Trophoblast cell (in vitro differentiated cells and primary cell): ENCODE data around the gene OLIG1.

Experiments
- DNase-seq, 2 donors: peaks; one replicate each; pipeline ENCODE4 v3.0.0-alpha.2; 2016
- H2AFZ ChIP-seq: 2 replicates; pipeline ENCODE4 v1.6.1; 2013; ENCODE audit warnings: low read length, moderate library complexity, mild to moderate bottlenecking; ENCODE audit not compliant: insufficient read depth, poor library complexity
- H2AK5ac ChIP-seq: 2 replicates; pipeline ENCODE4 v1.6.1; 2013; ENCODE audit warnings: mild to moderate bottlenecking, low read length
- H2BK120ac ChIP-seq: 2 replicates; pipeline ENCODE4 v1.6.1; 2013; ENCODE audit warnings: low read length, mild to moderate bottlenecking, moderate library complexity; ENCODE audit not compliant: insufficient read depth, poor library complexity
- H2BK12ac ChIP-seq: 2 replicates; pipeline ENCODE4 v1.6.1; 2013; ENCODE audit warnings: mild to moderate bottlenecking, low read length, moderate library complexity
- H2BK5ac ChIP-seq: 2 replicates; pipeline ENCODE4 v1.6.1; 2013; ENCODE audit warnings: low read length, low read depth, moderate library complexity, mild to moderate bottlenecking; ENCODE audit not compliant: poor library complexity
- H3K14ac ChIP-seq: 2 replicates; pipeline ENCODE4 v1.6.1; 2013; ENCODE audit warnings: mild to moderate bottlenecking, low read length
- H3K18ac ChIP-seq: 2 replicates; pipeline ENCODE4 v1.6.1; 2013; ENCODE audit warnings: mild to moderate bottlenecking, low read length
- H3K23ac ChIP-seq: 2 replicates; pipeline ENCODE4 v1.6.1; 2013; ENCODE audit warnings: low read length
- H3K27ac ChIP-seq: 2 replicates; pipeline ENCODE4 v1.5.1; 2013; ENCODE audit warnings: low read depth, mild to moderate bottlenecking, inconsistent platforms, low read length, moderate library complexity
- H3K27me3 ChIP-seq: 2 replicates; pipeline ENCODE4 v1.6.1; 2013; ENCODE audit warnings: inconsistent platforms, mild to moderate bottlenecking, low read length, moderate library complexity; ENCODE audit not compliant: insufficient read depth
- H3K36me3 ChIP-seq, 2 experiments: 1 replicate in 1 of 2; 2 replicates in 1 of 2; pipeline ENCODE4 v1.6.1; 2013; ENCODE audit warnings: low read length in 2 of 2, mild to moderate bottlenecking in 2 of 2, moderate library complexity in 1 of 2; ENCODE audit not compliant: insufficient read depth in 2 of 2, control insufficient read depth in 1 of 2
- H3K4ac ChIP-seq: 2 replicates; pipeline ENCODE4 v1.6.1; 2013; ENCODE audit warnings: low read depth, mild to moderate bottlenecking, low read length, moderate library complexity
- H3K4me1 ChIP-seq, 2 experiments: 1 replicate in 1 of 2; 2 replicates in 1 of 2; pipeline ENCODE4 v1.6.1; 2013; ENCODE audit warnings: low read length in 2 of 2, mild to moderate bottlenecking in 2 of 2, moderate library complexity in 1 of 2; ENCODE audit not compliant: insufficient read depth in 2 of 2, control insufficient read depth in 1 of 2
- H3K4me2 ChIP-seq: 2 replicates; pipeline ENCODE4 v1.6.1; 2013; ENCODE audit warnings: inconsistent platforms, mild to moderate bottlenecking, low read length, moderate library complexity
- H3K4me3 ChIP-seq: 2 replicates; pipeline ENCODE4 v1.5.1; 2013; ENCODE audit warnings: mild to moderate bottlenecking, low read depth, low read length, inconsistent platforms
- H3K79me1 ChIP-seq: one replicate; pipeline ENCODE4 v1.6.1; 2013; ENCODE audit warnings: low read length
- H3K79me2 ChIP-seq: 2 replicates; pipeline ENCODE4 v1.6.1; 2013; ENCODE audit warnings: low read length, mild to moderate bottlenecking; ENCODE audit not compliant: control insufficient read depth, insufficient read depth, poor library complexity
- H3K9ac ChIP-seq: 2 replicates; pipeline ENCODE4 v1.6.1; 2013; ENCODE audit warnings: mild to moderate bottlenecking, low read length
- H3K9me3 ChIP-seq: 2 replicates; pipeline ENCODE4 v1.6.1; 2013; ENCODE audit warnings: low read depth, mild to moderate bottlenecking, control low read depth, inconsistent platforms, low read length; ENCODE audit not compliant: insufficient read depth
- H4K12ac ChIP-seq: 2 replicates; pipeline ENCODE4 v1.6.1; 2013; ENCODE audit warnings: low read depth, mild to moderate bottlenecking, low read length, moderate library complexity
- H4K8ac ChIP-seq: 2 replicates; pipeline ENCODE4 v1.6.1; 2013; ENCODE audit warnings: low read depth, mild to moderate bottlenecking, low read length, moderate library complexity
- H4K91ac ChIP-seq: one replicate; pipeline ENCODE4 v1.6.1; 2013; ENCODE audit warnings: low read depth, mild to moderate bottlenecking, low read length, moderate library complexity
- WGBS: extraction: QIAGEN DNeasy Blood & Tissue Kit; methylation state at CpG from one replicate; pipeline ENCODE4 v1.1.7; 2013; ENCODE audit warnings: missing lambda C conversion rate; ENCODE audit not compliant: insufficient read length, insufficient coverage; ENCODE audit errors: extremely low coverage; 5-methylcytosine and 5-hydroxymethylcytosine counted together

OLIG1 gene

GRCh38 chr21:33042812-33043211, 27.1 kb upstream of the OLIG1 start:
- H3K14ac ChIP-seq: no peak overlapping the region
- H3K4me1 ChIP-seq: no peaks in the 10 kb centered on the region
- no peak for DNase-seq
- H3K4me3 ChIP-seq: no peak overlapping the region
- no peak overlapping the region for H3K4ac ChIP-seq
- no peak overlapping the region for H3K23ac ChIP-seq
- no peak overlapping the region for H3K4me2 ChIP-seq
- peaks cover 4% of the 10 kb centered on the region for H3K27me3 ChIP-seq
- H2AK5ac ChIP-seq: no peak overlapping the region
- no peak overlapping the region for H2BK5ac ChIP-seq
- no peaks in the 10 kb centered on the region for H3K79me1 ChIP-seq
- H3K36me3 ChIP-seq: no peaks in the 10 kb centered on the region
- H2AFZ ChIP-seq: no peak overlapping the region
- H3K18ac ChIP-seq: no peak overlapping the region
- no peak overlapping the region for H2BK120ac ChIP-seq
- H3K9ac ChIP-seq: no peak overlapping the region
- H4K91ac ChIP-seq: no peak overlapping the region
- WGBS: no CpG with 5 or more reads among the region's 4 CpGs
- no peak overlapping the region for H4K8ac ChIP-seq
- no peaks in the 10 kb centered on the region for H3K79me2 ChIP-seq
- H4K12ac ChIP-seq: no peak overlapping the region
- no peaks in the 10 kb centered on the region for H3K9me3 ChIP-seq
- no peak overlapping the region for H3K27ac ChIP-seq
- no peak overlapping the region for H2BK12ac ChIP-seq

GRCh38 chr21:33046455-33046854, 23.5 kb upstream of the OLIG1 start:
- Histone ChIP-seq H2BK120ac (no peak overlapping the region), H3K23ac (no peak overlapping the region), H3K9ac (no peak overlapping the region), H3K79me1 (no peaks in the 10 kb centered on the region), H3K4ac (no peak overlapping the region), H3K27me3 (peaks cover 3% of the 10 kb centered on the region), H2AFZ (no peak overlapping the region), H3K14ac (no peak overlapping the region), H3K9me3 (no peaks in the 10 kb centered on the region), H3K4me3 (no peak overlapping the region), H3K18ac (no peak overlapping the region), H2AK5ac (no peak overlapping the region), H3K36me3 (no peaks in the 10 kb centered on the region), H4K12ac (no peak overlapping the region), H3K79me2 (no peaks in the 10 kb centered on the region), H3K4me1 (no peaks in the 10 kb centered on the region), H3K4me2 (no peak overlapping the region), H2BK12ac (no peak overlapping the region), H4K8ac (no peak overlapping the region), H2BK5ac (no peak overlapping the region), H3K27ac (no peak overlapping the region), H4K91ac (no peak overlapping the region)
- WGBS: no CpG with 5 or more reads among the region's 8 CpGs
- DNase-seq: no peak

- Histone ChIP-seq H3K4ac (no peak overlapping the region), H3K9me3 (no peaks in the 10 kb centered on the region), H3K14ac (no peak overlapping the region), H2AK5ac (no peak overlapping the region), H2AFZ (no peak overlapping the region), H4K91ac (no peak overlapping the region), H4K12ac (no peak overlapping the region), H2BK120ac (no peak overlapping the region), H4K8ac (no peak overlapping the region), H3K79me2 (no peaks in the 10 kb centered on the region), H3K23ac (no peak overlapping the region), H2BK5ac (no peak overlapping the region), H3K79me1 (no peaks in the 10 kb centered on the region), H3K4me3 (no peak overlapping the region), H3K27me3 (peaks cover 3% of the 10 kb centered on the region), H3K27ac (no peak overlapping the region), H3K4me1 (no peaks in the 10 kb centered on the region), H3K9ac (no peak overlapping the region), H2BK12ac (no peak overlapping the region), H3K18ac (no peak overlapping the region), H3K4me2 (no peak overlapping the region), H3K36me3 (no peaks in the 10 kb centered on the region)
- WGBS: no CpG with 5 or more reads among the region's 5 CpGs
- DNase-seq: no peak
Observed at GRCh38 chr21:33047231-33047630, 22.7 kb upstream of the OLIG1 start.

GRCh38 chr21:33051925-33052324, 18.0 kb upstream of the OLIG1 start:
- H3K79me2 ChIP-seq: no peaks in the 10 kb centered on the region
- no peak overlapping the region for H3K4me3 ChIP-seq
- no CpG with 5 or more reads among the region's 16 CpGs for WGBS
- no peaks in the 10 kb centered on the region for H3K4me1 ChIP-seq
- no peak overlapping the region for H3K27ac ChIP-seq
- H3K27me3 ChIP-seq: no peaks in the 10 kb centered on the region
- H3K79me1 ChIP-seq: no peaks in the 10 kb centered on the region
- H2AK5ac ChIP-seq: no peak overlapping the region
- H2BK120ac ChIP-seq: no peak overlapping the region
- H2BK12ac ChIP-seq: no peak overlapping the region
- no peak overlapping the region for H3K14ac ChIP-seq
- no peak overlapping the region for H4K12ac ChIP-seq
- no peak overlapping the region for H3K9ac ChIP-seq
- H3K4ac ChIP-seq: no peak overlapping the region
- H2BK5ac ChIP-seq: no peak overlapping the region
- H3K4me2 ChIP-seq: no peak overlapping the region
- no peak overlapping the region for H4K8ac ChIP-seq
- no peaks in the 10 kb centered on the region for H3K36me3 ChIP-seq
- H4K91ac ChIP-seq: no peak overlapping the region
- DNase-seq: no peak
- no peaks in the 10 kb centered on the region for H3K9me3 ChIP-seq
- no peak overlapping the region for H3K18ac ChIP-seq
- no peak overlapping the region for H3K23ac ChIP-seq
- H2AFZ ChIP-seq: no peak overlapping the region
